Measurements from ENCODE around the gene OCEL1.

Gene OCEL1

DNA sequence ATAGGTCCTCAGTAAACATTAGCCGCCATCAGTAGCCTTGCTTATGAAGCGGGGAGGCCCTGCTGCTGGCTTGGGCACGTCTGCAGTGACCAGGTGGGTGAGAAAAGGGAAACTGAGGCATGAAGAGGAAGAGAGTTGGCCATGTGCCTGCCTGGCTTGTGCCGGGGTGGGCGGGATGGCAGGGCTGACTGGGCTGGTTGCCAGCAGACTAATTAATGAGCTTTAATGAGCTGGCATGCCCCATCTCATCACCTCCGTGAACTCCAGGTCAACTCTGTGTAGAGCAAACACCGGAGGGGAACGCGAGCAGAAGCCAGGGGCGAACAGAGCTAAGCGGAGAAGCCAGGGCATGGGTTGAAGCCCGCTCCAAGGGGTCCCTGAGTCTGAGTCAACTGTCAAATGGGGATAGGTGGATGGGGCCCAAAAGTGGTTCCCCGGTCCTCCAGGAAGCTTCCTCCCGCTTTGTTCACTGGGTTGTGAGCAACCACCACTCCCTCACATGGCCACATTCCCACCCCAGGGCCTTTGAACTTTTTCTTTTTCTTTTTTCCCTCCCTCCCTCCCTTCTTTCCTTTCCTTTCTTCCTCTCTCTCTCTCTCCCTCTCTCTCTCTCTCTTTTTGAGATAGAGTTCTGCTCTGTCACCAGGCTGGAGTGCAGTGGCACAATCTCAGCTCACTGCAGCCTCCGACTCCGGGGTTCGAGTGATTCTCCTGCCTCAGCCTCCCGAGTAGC is 11.0 kb downstream of the OCEL1 start:
- TF ChIP-seq, protein P1, sequence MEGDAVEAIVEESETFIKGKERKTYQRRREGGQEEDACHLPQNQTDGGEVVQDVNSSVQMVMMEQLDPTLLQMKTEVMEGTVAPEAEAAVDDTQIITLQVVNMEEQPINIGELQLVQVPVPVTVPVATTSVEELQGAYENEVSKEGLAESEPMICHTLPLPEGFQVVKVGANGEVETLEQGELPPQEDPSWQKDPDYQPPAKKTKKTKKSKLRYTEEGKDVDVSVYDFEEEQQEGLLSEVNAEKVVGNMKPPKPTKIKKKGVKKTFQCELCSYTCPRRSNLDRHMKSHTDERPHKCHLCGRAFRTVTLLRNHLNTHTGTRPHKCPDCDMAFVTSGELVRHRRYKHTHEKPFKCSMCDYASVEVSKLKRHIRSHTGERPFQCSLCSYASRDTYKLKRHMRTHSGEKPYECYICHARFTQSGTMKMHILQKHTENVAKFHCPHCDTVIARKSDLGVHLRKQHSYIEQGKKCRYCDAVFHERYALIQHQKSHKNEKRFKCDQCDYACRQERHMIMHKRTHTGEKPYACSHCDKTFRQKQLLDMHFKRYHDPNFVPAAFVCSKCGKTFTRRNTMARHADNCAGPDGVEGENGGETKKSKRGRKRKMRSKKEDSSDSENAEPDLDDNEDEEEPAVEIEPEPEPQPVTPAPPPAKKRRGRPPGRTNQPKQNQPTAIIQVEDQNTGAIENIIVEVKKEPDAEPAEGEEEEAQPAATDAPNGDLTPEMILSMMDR (conservative IDR thresholded peaks at IDR 0.05; ENCODE audit: low read depth) = no peak
- ChIA-PET POLR2A (ENCODE audit: low non-redundant PET) (no interaction called here), CTCF (interaction anchor here (0.6 to 0.9 kb wide), 2 partner anchors 46 to 151 kb away, joined by 4 read pairs; no protein-coding TSS in a partner anchor)
- H3K27ac ChIP-seq = peak overlapping the region; percentile 94
- no peak for DNase-seq (ENCODE audit: low spot score)

DNA sequence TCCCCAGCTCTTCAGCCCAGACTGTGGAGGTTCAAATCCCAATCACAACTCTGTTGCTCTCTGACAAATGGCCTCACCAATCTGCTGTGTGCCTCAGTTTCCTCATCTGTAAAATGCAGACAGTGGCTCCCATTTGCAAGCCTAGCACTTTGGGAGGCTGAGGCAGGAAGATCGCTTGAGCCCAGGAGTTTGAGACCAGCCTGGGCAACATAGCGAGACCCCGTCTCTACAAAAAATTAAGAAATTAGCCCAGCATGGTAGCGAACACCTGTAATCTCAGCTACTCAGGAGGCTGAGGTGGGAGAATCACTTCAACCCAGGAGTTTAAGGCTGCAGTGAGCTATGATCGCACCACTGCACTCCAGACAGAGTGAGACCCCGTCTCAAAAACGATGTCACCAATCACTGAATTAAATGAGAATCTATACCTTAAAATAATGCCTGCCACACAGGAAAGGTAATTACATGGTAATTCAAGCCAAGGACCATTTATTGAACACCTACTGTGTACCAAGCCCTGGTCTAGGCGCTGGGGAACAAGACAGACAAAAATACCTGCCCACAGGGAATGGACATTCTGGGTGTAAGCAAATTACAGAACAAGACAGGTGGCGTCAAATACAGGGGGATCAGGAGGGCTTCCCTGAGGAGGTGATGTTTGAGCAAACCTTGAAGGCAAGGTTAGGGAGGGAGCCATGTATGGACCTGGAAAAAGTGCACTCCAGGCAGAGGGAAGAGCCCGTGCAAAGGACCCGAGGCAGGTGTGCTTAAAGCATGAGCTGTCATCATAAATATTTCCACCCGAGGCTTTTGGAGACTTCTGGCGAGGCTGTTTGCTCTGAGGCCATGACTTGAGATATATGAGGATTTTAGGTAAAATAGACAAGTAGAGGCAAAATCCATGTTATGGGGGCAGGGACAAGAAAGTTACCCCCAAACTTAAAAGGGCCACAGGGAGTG is 12.0 kb downstream of the OCEL1 start:
- peak overlapping the region; percentile 94 for H3K27ac ChIP-seq
- ChIA-PET CTCF (no interaction called here), POLR2A (ENCODE audit: low non-redundant PET) (interaction anchor here (0.6 kb wide), 1 partner anchor 34 kb away, joined by 5 read pairs; no protein-coding TSS in a partner anchor)
- no peak for DNase-seq (ENCODE audit: low spot score)
- TF ChIP-seq, protein P1 (conservative IDR thresholded peaks at IDR 0.05; ENCODE audit: low read depth) = no peak

DNA sequence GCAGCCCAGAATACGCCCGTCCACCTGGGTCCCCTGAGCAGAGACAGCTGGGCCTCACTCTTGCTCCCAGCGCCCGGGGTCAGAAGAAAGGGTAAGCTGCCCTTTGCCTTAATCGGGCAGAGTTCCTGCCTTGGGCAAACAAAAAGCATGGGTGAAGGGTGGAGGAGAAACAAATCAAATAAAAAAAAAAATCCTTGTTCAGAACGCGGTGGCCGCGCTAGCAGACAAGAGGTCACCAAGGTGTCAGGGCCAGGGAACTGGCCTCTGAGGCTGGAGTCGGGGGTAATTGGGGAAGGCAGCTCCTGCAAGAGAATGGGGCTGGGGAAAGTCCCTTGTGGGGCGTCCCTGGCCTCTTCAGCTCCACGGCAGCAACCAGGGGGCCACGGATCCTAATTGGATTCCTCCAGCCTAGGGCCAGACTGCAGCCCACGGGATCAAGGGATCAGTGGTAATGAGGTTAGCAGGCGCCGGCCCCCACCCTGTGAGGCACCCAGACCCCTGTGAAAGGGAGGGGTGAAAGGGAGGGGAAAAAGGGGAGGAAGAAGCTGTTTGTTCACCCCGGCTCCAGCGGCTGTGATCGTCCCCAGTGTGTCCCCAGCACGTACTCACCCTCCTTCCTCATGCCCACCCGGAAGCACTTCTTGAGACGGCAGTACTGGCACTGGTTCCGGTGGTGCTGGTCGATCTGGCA is 14.2 kb downstream of the OCEL1 start:
- ChIA-PET CTCF (no interaction called here), POLR2A (ENCODE audit: low non-redundant PET) (interaction anchor here (1.4 kb wide), 1 partner anchor 15 kb away, joined by 3 read pairs; no protein-coding TSS in a partner anchor)
- DNase-seq (ENCODE audit: low spot score) = no peak
- H3K27ac ChIP-seq = peak overlapping the region; percentile 89
- TF ChIP-seq, protein P1 (conservative IDR thresholded peaks at IDR 0.05; ENCODE audit: low read depth) = no peak

DNA sequence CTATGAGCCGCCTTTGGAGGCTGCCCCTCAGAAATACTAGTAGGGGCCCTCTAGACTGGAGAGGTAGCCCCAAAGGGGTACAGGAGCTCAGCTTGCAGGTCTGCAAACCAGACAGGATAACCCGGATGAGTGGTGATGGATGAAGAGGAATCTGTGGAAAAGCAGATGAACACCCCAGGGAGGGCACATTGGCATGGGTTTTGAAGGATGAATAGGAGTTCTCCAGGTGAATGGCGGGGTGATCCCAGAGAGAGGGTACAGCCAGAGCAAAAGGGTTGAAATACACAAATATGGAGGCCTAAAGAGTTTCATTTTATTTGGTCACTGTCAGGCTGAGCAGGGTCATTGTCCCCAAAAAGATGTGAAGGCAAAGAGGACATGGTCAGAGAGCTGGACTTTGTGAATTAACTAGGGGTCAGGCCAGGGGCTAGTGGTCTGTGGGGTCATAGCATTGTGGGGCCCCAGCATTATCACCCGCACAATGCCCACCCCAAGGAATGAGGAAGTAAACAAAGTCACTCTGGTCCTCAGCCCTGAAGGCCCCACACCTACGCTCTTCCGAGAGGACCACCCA is 14.9 kb downstream of the OCEL1 start:
- TF ChIP-seq, protein P1 (conservative IDR thresholded peaks at IDR 0.05; ENCODE audit: low read depth) = no peak

DNA sequence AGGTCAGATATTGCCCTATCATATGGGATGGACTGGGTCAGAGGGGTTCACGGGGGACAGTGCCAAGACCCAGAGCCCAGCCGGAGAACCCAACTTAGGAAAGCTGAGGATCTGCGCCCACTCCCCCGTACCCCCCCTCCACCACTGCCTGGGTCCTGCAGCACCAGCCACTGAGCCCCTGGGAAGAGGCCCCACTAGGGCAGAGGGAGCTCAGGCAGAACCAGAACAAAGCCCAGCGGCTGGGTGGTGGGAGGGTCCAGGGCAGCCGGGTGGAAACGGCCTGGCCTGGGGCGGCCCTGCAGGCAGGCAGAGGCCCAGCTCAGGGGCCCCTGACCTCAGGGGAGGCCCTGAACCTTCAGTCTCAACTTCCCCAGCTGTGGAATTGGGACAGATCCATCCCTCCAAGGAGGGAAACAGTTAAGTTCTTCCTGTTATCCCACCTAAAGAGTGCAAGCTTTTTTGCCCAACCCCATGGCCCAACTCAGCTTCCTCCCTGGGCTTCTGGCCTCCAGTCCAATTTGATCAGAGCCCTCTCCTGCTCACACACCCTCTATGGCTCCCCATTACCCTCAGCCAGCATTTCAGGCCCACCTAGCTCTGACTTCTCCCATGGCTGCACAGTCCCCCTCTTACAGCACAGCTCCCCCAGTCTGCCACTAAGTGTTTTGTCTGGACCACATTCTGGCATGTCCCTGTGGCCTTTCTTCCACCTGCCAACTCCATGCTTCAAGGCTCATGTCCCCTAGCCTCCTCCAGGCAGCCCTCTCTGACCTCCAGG is 16.6 kb downstream of the OCEL1 start:
- H3K27ac ChIP-seq = peak overlapping the region; percentile 89
- CTCF ChIA-PET = interaction anchor here (0.6 to 1.7 kb wide), 6 partner anchors 16 to 1633 kb away, joined by 3 to 6 read pairs (median 3); no protein-coding TSS in a partner anchor
- DNase-seq (ENCODE audit: low spot score) = no peak
- POLR2A ChIA-PET (ENCODE audit: low non-redundant PET) = interaction anchor here (0.6 kb wide), 1 partner anchor 568 kb away, joined by 3 read pairs; no protein-coding TSS in a partner anchor
- TF ChIP-seq, protein P1 (conservative IDR thresholded peaks at IDR 0.05; ENCODE audit: low read depth) = no peak

More for the DNA sequence above, 14.9 kb downstream of the OCEL1 start:
- H3K27ac ChIP-seq = peak overlapping the region; percentile 89
- POLR2A ChIA-PET (ENCODE audit: low non-redundant PET) = interaction anchor here (1.4 kb wide), 1 partner anchor 14 kb away, joined by 3 read pairs; no protein-coding TSS in a partner anchor
- CTCF ChIA-PET = no interaction called here
- DNase-seq (ENCODE audit: low spot score) = no peak
